ENCODE data around the gene TLE4. TPM values are rescaled to one million over a fixed set of nuclear protein-coding genes. Genes with fewer than 3 reads are reported as not detected.
A peak's percentile ranks its signal among the peaks of the same experiment; 100 is the strongest.
"Not testable (repeated sequence)": the region's sequence is repeated elsewhere in the genome, so short reads cannot be mapped to it uniquely, and the experiment has no call there.

Gene TLE4
- total and polyA plus RNA-seq, 4 donors = 33.4 to 57.9 (median 50.2) TPM

DNA sequence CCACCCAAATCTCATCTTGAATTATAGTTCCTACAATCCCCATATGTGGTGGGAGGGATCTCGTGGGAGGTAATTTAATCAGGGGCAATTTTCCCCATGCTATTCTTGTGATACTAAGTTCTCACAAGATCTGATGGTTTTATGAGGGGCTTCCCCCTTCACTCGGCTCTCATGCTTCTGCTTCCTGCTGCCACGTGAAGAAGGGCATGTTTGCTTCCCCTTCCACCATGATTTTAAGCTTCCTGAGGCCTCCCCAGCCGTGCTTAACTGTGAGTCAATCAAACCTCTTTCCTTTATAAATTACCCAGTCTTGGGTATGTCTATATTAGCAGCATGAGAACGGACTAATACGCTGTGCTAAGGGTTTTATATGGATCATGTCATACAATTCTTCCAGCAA lies 72.3 kb downstream of the TLE4 start:
- H3K4me3 ChIP-seq (ENCODE audit: low read depth, low read length) = no peak overlapping the region
- no peaks in the 10 kb centered on the region for H3K4me1 ChIP-seq (ENCODE audit: control insufficient read depth, insufficient read depth, low read length)
- DNase-seq (ENCODE audit: low read depth in 4 of 6, low spot score in 6 of 6) = no peak
- 72% methylated on average over 2 of the region's 6 CpGs for WGBS (ENCODE audit: insufficient coverage)
- H3K36me3 ChIP-seq (ENCODE audit: control insufficient read depth, insufficient read depth, low read length) = no peaks in the 10 kb centered on the region
- H3K27me3 ChIP-seq (ENCODE audit: control insufficient read depth, insufficient read depth, low read length) = no peaks in the 10 kb centered on the region
- H3K9me3 ChIP-seq (ENCODE audit: control insufficient read depth, insufficient read depth, low read length) = peaks cover 2% of the 10 kb centered on the region
- H3K27ac ChIP-seq (ENCODE audit: low read depth, low read length) = no peak overlapping the region

DNA sequence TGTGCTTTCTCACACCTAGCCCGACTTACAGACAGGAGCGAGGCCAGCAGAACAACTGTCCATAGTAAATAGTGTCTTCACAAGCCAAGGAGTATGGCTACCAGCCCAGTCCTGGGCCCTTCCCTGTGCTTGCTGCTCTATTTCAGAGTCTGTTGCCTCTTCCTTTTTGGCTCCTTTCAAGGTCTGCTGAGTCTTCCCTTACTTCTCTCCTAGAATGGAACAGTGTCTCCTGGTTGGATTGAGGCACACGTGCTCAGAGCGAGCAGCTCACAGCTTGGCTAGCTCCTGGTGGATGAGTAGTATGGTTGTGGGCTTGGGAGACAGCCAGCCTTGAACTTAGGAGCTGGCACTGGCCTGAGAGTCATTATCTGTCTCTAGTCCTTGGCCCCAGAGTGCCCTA lies 72.8 kb downstream of the TLE4 start:
- H3K36me3 ChIP-seq (ENCODE audit: control insufficient read depth, insufficient read depth, low read length) = no peaks in the 10 kb centered on the region
- H3K4me3 ChIP-seq (ENCODE audit: low read depth, low read length) = no peak overlapping the region
- WGBS (ENCODE audit: insufficient coverage) = 93% methylated on average over 4 of the region's 4 CpGs
- no peak for DNase-seq (ENCODE audit: low read depth in 4 of 6, low spot score in 6 of 6)
- H3K4me1 ChIP-seq (ENCODE audit: control insufficient read depth, insufficient read depth, low read length) = no peaks in the 10 kb centered on the region
- H3K9me3 ChIP-seq (ENCODE audit: control insufficient read depth, insufficient read depth, low read length) = peaks cover 2% of the 10 kb centered on the region
- H3K27ac ChIP-seq (ENCODE audit: low read depth, low read length) = no peak overlapping the region
- no peaks in the 10 kb centered on the region for H3K27me3 ChIP-seq (ENCODE audit: control insufficient read depth, insufficient read depth, low read length)

DNA sequence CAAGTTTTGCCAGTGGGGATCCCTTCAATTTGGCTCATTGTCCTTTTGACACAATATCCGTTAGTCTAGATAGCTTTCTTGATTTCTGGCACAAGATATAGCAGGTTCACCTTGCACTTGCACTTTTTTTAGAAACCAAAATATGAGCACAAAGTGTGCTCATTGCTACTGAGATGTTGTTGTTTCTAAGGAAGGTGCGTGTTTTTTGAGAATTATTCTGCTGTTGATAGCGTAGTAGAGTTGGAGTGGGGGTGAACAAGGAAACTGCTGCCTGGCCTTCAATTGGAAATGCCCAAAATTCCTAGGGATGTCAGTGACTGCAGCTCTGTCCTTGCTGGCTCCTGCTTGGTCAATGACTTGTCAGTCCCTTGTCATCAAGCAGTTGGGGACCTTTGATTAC lies 73.3 kb downstream of the TLE4 start:
- WGBS (ENCODE audit: insufficient coverage) = 100% methylated on average over 3 of the region's 3 CpGs
- DNase-seq (ENCODE audit: low read depth in 4 of 6, low spot score in 6 of 6) = no peak
- no peak overlapping the region for H3K27ac ChIP-seq (ENCODE audit: low read depth, low read length)
- H3K4me1 ChIP-seq (ENCODE audit: control insufficient read depth, insufficient read depth, low read length) = no peaks in the 10 kb centered on the region
- H3K4me3 ChIP-seq (ENCODE audit: low read depth, low read length) = no peak overlapping the region
- peaks cover 2% of the 10 kb centered on the region for H3K9me3 ChIP-seq (ENCODE audit: control insufficient read depth, insufficient read depth, low read length)
- H3K36me3 ChIP-seq (ENCODE audit: control insufficient read depth, insufficient read depth, low read length) = no peaks in the 10 kb centered on the region
- no peaks in the 10 kb centered on the region for H3K27me3 ChIP-seq (ENCODE audit: control insufficient read depth, insufficient read depth, low read length)

DNA sequence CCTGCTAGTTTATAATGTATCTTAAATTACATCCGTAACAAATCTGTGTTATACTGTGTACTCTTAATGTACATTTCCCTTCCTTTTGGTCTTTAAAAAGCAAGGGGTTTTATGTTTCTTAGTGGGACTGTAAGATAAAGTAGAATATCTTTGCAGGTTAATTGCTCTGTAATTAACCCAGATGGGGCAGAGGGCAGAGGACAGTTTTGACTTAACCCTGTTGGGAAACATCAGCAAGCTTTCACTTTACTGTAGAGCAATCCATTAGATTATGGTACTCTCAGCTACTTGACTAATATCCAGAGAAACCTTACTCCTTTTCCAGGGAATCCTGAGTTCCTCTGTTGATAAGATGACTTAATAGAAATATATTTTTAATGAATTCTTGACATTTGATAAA lies 74.3 kb downstream of the TLE4 start:
- H3K9me3 ChIP-seq (ENCODE audit: control insufficient read depth, insufficient read depth, low read length) = peaks cover 2% of the 10 kb centered on the region
- no peaks in the 10 kb centered on the region for H3K27me3 ChIP-seq (ENCODE audit: control insufficient read depth, insufficient read depth, low read length)
- no peak overlapping the region for H3K27ac ChIP-seq (ENCODE audit: low read depth, low read length)
- H3K36me3 ChIP-seq (ENCODE audit: control insufficient read depth, insufficient read depth, low read length) = no peaks in the 10 kb centered on the region
- no CpG with 5 or more reads among the region's 1 CpG for WGBS (ENCODE audit: insufficient coverage)
- DNase-seq (ENCODE audit: low read depth in 4 of 6, low spot score in 6 of 6) = no peak
- H3K4me1 ChIP-seq (ENCODE audit: control insufficient read depth, insufficient read depth, low read length) = peaks cover 3% of the 10 kb centered on the region
- no peak overlapping the region for H3K4me3 ChIP-seq (ENCODE audit: low read depth, low read length)

DNA sequence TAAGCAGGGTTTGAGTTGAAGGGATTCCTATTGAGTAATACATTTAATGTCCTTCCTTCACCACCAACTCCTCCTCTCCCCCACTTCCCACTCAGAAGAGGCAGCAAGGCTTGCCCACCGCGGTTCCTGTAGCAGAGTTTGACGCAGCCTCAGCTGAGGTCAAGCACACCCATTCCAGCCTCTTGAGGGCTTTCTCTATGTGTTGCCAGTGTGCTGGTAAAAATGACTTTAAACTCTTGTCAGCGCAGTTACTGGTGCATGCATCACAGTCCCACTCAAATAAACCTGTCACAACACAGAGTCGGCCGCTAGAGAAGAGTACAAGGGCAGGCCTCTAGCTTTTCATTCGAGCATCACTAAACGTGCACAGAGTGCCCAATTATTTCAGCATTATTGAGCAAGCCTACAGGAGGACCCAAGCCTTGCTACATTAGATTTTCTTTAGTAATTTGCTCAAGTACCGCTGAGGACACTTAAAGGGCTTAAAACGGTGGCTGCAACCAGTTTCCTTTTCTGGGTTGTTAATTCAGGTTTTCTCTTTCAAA lies 79.6 kb downstream of the TLE4 start:
- WGBS (ENCODE audit: insufficient coverage) = 31% methylated on average over 5 of the region's 10 CpGs
- no peaks in the 10 kb centered on the region for H3K36me3 ChIP-seq (ENCODE audit: control insufficient read depth, insufficient read depth, low read length)
- DNase-seq (ENCODE audit: low read depth in 4 of 6, low spot score in 6 of 6) = peak in 3 of 6 donors; percentile 71 to 95 (median 73)
- peaks cover 7% of the 10 kb centered on the region for H3K4me1 ChIP-seq (ENCODE audit: control insufficient read depth, insufficient read depth, low read length)
- H3K9me3 ChIP-seq (ENCODE audit: control insufficient read depth, insufficient read depth, low read length) = no peaks in the 10 kb centered on the region
- no peak overlapping the region for H3K27ac ChIP-seq (ENCODE audit: low read depth, low read length)
- no peaks in the 10 kb centered on the region for H3K27me3 ChIP-seq (ENCODE audit: control insufficient read depth, insufficient read depth, low read length)
- no peak overlapping the region for H3K4me3 ChIP-seq (ENCODE audit: low read depth, low read length)

DNA sequence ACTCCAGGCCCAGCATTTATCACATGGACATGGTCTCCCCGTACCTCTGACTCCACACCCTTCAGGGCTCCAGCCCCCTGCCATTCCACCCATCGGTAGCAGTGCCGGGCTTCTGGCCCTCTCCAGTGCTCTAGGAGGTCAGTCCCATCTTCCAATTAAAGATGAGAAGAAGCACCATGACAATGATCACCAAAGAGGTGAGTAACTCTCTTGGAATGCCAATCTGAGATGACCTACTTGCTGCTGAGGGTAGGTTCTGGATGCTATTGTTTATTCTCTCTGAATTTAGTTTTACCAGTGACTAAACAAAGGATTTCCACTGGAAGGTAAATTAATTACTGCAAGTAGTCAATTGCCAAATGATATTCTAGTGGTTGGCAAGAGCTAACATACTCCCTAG lies 80.8 kb downstream of the TLE4 start:
- H3K4me3 ChIP-seq (ENCODE audit: low read depth, low read length) = no peak overlapping the region
- no peaks in the 10 kb centered on the region for H3K9me3 ChIP-seq (ENCODE audit: control insufficient read depth, insufficient read depth, low read length)
- H3K27me3 ChIP-seq (ENCODE audit: control insufficient read depth, insufficient read depth, low read length) = no peaks in the 10 kb centered on the region
- no peaks in the 10 kb centered on the region for H3K36me3 ChIP-seq (ENCODE audit: control insufficient read depth, insufficient read depth, low read length)
- 96% methylated on average over 3 of the region's 3 CpGs for WGBS (ENCODE audit: insufficient coverage)
- no peak overlapping the region for H3K27ac ChIP-seq (ENCODE audit: low read depth, low read length)
- no peak for DNase-seq (ENCODE audit: low read depth in 4 of 6, low spot score in 6 of 6)
- H3K4me1 ChIP-seq (ENCODE audit: control insufficient read depth, insufficient read depth, low read length) = peaks cover 7% of the 10 kb centered on the region

DNA sequence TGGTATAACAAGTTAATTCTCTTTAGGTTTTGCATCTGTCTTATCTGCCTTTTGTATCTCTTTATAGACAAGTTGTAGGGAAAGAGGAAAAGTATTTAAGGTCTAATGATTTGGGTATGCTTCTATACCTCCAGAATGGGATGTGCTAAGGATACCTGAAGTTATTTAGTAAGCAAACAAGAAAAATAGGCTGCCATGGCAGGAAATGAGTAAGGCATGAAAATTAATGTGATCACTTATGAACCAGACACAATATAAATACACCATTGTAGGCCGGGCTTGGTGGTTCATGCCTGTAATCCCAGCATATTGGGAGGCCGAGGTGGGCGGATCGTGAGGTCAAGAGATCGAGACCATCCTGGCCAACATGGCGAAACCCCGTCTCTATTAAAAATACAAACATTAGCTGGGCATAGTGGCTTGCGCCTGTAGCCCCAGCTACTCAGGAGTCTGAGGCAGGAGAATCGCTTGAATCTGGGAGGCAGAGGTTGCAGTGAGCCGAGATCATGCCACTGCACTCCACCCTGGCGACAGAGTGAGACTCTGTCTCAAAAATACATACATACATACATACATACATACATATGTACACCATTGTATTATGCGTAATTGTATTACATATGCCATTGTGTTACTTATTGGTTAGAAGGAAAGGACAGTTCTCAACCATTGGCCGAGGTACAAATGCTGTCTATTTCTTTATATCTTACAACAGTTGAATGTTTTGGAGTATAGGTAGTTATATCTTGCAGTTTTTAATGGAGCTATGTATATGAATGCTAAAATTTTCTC lies 83.0 kb downstream of the TLE4 start:
- not testable (repeated sequence) for H3K36me3 ChIP-seq (ENCODE audit: control insufficient read depth, insufficient read depth, low read length); H3K27ac ChIP-seq (ENCODE audit: low read depth, low read length); H3K27me3 ChIP-seq (ENCODE audit: control insufficient read depth, insufficient read depth, low read length); H3K9me3 ChIP-seq (ENCODE audit: control insufficient read depth, insufficient read depth, low read length); DNase-seq (ENCODE audit: low read depth in 4 of 6, low spot score in 6 of 6); H3K4me1 ChIP-seq (ENCODE audit: control insufficient read depth, insufficient read depth, low read length); H3K4me3 ChIP-seq (ENCODE audit: low read depth, low read length)
- 98% methylated on average over 5 of the region's 13 CpGs for WGBS (ENCODE audit: insufficient coverage)

DNA sequence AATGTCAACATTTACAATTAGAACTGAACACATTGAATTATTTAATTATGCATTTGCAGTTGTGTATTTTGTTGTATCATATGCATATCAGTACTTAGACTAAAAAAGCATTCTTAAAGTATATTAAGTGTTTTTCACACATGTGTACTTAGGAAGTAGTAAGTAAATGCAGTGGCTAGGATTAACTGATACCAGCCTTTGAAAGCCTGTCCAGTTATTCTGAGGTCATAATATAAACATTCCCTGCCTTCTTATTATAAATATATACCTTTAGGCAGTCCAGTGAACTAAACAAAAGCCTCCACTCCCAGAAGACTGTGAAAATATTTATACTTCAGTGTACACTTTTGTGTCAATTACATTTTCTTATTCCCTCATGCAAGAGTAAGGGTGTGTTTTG lies 83.8 kb downstream of the TLE4 start:
- DNase-seq (ENCODE audit: low read depth in 4 of 6, low spot score in 6 of 6) = no peak
- Histone ChIP-seq H3K27ac (ENCODE audit: low read depth, low read length) (no peak overlapping the region), H3K36me3 (ENCODE audit: control insufficient read depth, insufficient read depth, low read length) (no peaks in the 10 kb centered on the region), H3K9me3 (ENCODE audit: control insufficient read depth, insufficient read depth, low read length) (no peaks in the 10 kb centered on the region), H3K4me1 (ENCODE audit: control insufficient read depth, insufficient read depth, low read length) (peaks cover 7% of the 10 kb centered on the region), H3K4me3 (ENCODE audit: low read depth, low read length) (no peak overlapping the region), H3K27me3 (ENCODE audit: control insufficient read depth, insufficient read depth, low read length) (no peaks in the 10 kb centered on the region)

DNA sequence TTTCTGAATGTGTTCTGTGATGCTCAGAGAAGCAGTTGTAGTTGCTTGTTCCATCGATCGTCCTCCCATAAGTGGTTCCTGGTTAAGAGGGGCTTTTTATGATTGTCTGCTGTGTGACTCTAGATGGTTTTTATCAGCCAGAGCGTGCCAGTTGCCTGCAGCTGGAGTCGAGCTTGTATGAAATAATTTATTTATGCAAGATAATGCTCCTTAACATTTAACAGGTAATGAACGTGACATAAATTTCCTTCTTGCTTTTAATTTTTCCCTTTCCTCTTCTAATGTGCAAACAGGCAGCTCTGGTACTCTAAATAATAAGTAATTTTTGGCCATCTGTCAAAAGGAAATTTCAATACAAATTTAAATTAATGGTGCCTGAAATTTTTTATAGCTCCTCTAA lies 84.4 kb downstream of the TLE4 start:
- DNase-seq (ENCODE audit: low read depth in 4 of 6, low spot score in 6 of 6) = peak in 1 of 6 donors; percentile 81
- Histone ChIP-seq H3K4me3 (ENCODE audit: low read depth, low read length) (no peak overlapping the region), H3K27ac (ENCODE audit: low read depth, low read length) (no peak overlapping the region), H3K27me3 (ENCODE audit: control insufficient read depth, insufficient read depth, low read length) (no peaks in the 10 kb centered on the region), H3K9me3 (ENCODE audit: control insufficient read depth, insufficient read depth, low read length) (no peaks in the 10 kb centered on the region), H3K36me3 (ENCODE audit: control insufficient read depth, insufficient read depth, low read length) (no peaks in the 10 kb centered on the region), H3K4me1 (ENCODE audit: control insufficient read depth, insufficient read depth, low read length) (peaks cover 3% of the 10 kb centered on the region)
- WGBS (ENCODE audit: insufficient coverage) = no CpG with 5 or more reads among the region's 5 CpGs

DNA sequence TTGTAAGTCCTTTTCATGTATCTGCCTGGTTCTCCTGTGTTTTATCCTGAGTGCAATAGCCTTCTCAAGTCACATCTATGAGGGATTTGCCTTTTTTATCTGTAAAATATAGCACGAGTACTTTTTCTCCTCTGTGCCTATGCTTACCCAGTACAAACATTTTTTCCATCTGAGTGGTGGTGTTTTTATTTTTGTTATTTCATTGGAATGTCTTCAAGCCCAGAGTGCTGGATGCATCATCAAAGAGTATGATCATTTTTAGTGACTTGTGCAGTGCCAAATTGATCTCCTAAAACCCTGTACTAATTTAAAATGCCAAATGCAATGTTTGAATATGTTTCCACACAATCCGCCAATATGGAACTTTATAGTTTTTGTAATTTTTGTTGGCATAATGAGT lies 86.1 kb downstream of the TLE4 start:
- H3K4me3 ChIP-seq (ENCODE audit: low read depth, low read length) = no peak overlapping the region
- no CpG with 5 or more reads among the region's 2 CpGs for WGBS (ENCODE audit: insufficient coverage)
- H3K27ac ChIP-seq (ENCODE audit: low read depth, low read length) = no peak overlapping the region
- no peaks in the 10 kb centered on the region for H3K9me3 ChIP-seq (ENCODE audit: control insufficient read depth, insufficient read depth, low read length)
- H3K36me3 ChIP-seq (ENCODE audit: control insufficient read depth, insufficient read depth, low read length) = no peaks in the 10 kb centered on the region
- peak in 1 of 6 donors; percentile 13 for DNase-seq (ENCODE audit: low read depth in 4 of 6, low spot score in 6 of 6)
- H3K4me1 ChIP-seq (ENCODE audit: control insufficient read depth, insufficient read depth, low read length) = no peaks in the 10 kb centered on the region
- no peaks in the 10 kb centered on the region for H3K27me3 ChIP-seq (ENCODE audit: control insufficient read depth, insufficient read depth, low read length)
